SK-N-SH (cell line): Measurements from ENCODE around the gene ARHGDIG. TPM values are rescaled to one million over a fixed set of nuclear protein-coding genes. Genes with fewer than 3 reads are reported as not detected.
A peak's percentile ranks its signal among the peaks of the same experiment; 100 is the strongest.

Source experiments
- CTCF ChIA-PET: fragments of 300-600, 350-600 bp; formaldehyde crosslinking; extraction: SDS; loops from one replicate; lab custom pipeline; 2021; lab: Yijun Ruan, JAX
- POLR2A ChIA-PET: fragments of 350-600 bp; sonication (Branson Sonifier 250); formaldehyde crosslinking; extraction: SDS; loops from one replicate; lab custom pipeline; 2020; ENCODE audit warnings: antibody characterized with exemption, inconsistent platforms; lab: Yijun Ruan, JAX
- DNase-seq: peaks from one replicate; pipeline ENCODE4 v3.0.0; 2012
- H2AFZ ChIP-seq: fragments of 200-600 bp; sonication (generic); 2 replicates; pipeline ENCODE4 v1.8.1; 2016; ENCODE audit warnings: antibody characterized with exemption, mild to moderate bottlenecking, low read depth
- H3F3A ChIP-seq: fragments of 200-600 bp; sonication (generic); replicated peaks from 2 replicates; pipeline ENCODE3; 2016; ENCODE audit warnings: antibody characterized with exemption, mild to moderate bottlenecking; ENCODE audit not compliant: insufficient read depth
- H3K27ac ChIP-seq, 2 experiments: fragments of 200-500 bp in 1 of 2; fragments of 200-600 bp in 1 of 2; sonication (Bioruptor generic) in 1 of 2; sonication (generic), shearing (Covaris generic) in 1 of 2; 2 replicates each; pipeline versions ENCODE4 v1.5.1 to v1.6.1; 2014 to 2016; ENCODE audit warnings: low read depth in 2 of 2, inconsistent platforms in 1 of 2, low read length in 1 of 2, mild to moderate bottlenecking in 1 of 2, mixed read lengths in 1 of 2
- H3K27me3 ChIP-seq: fragments of 200-600 bp; sonication (generic), shearing (Covaris generic); 2 replicates; pipeline ENCODE4 v1.6.1; 2016; ENCODE audit warnings: mixed run types; ENCODE audit not compliant: insufficient read depth
- H3K36me3 ChIP-seq, 2 experiments: fragments of 200-500 bp in 1 of 2; fragments of 200-600 bp in 1 of 2; sonication (Bioruptor generic) in 1 of 2; sonication (generic) in 1 of 2; replicated peaks in 1 of 2; 2 replicates each; pipeline versions ENCODE3 to v1.5.1; 2014 to 2016; ENCODE audit warnings: low read length in 1 of 2, mild to moderate bottlenecking in 1 of 2; ENCODE audit not compliant: insufficient read depth in 2 of 2, control insufficient read depth in 1 of 2
- H3K4me1 ChIP-seq, 2 experiments: fragments of 200-500 bp in 1 of 2; fragments of 200-600 bp in 1 of 2; sonication (Bioruptor generic) in 1 of 2; sonication (generic), shearing (Covaris generic) in 1 of 2; 2 replicates each; pipeline versions ENCODE4 v1.5.1 to v1.6.1; 2014 to 2016; ENCODE audit warnings: low read depth in 1 of 2, low read length in 1 of 2, mixed run types in 1 of 2; ENCODE audit not compliant: insufficient read depth in 2 of 2, control insufficient read depth in 1 of 2
- H3K4me2 ChIP-seq: fragments of 200-600 bp; sonication (generic), shearing (Covaris generic); 2 replicates; pipeline ENCODE4 v1.6.1; 2017; ENCODE audit warnings: mixed run types
- H3K4me3 ChIP-seq, 2 experiments: fragments of 200-500 bp in 1 of 2; fragments of 200-600 bp in 1 of 2; sonication (Bioruptor generic) in 1 of 2; sonication (generic), shearing (Covaris generic) in 1 of 2; 2 replicates each; pipeline versions ENCODE4 v1.5.1 to v1.8.1; 2014 to 2016; ENCODE audit warnings: low read depth in 2 of 2, inconsistent platforms in 1 of 2, low read length in 1 of 2, mild to moderate bottlenecking in 1 of 2, mixed read lengths in 1 of 2, moderate library complexity in 1 of 2
- H3K79me2 ChIP-seq: fragments of 200-600 bp; sonication (generic); 2 replicates; pipeline ENCODE4 v1.8.1; 2017; ENCODE audit warnings: mild to moderate bottlenecking; ENCODE audit not compliant: insufficient read depth
- H3K9ac ChIP-seq: fragments of 200-600 bp; sonication (generic); 2 replicates; pipeline ENCODE4 v1.6.1; 2017; ENCODE audit warnings: mixed run types
- H3K9me2 ChIP-seq: fragments of 200-600 bp; sonication (generic); 2 replicates; pipeline ENCODE4 v1.6.1; 2017; ENCODE audit warnings: mixed run types
- H3K9me3 ChIP-seq: fragments of 200-600 bp; sonication (generic); 2 replicates; pipeline ENCODE4 v1.6.1; 2017; ENCODE audit warnings: mixed run types, mild to moderate bottlenecking, moderate library complexity
- H4K20me1 ChIP-seq: fragments of 200-600 bp; sonication (generic); 2 replicates; pipeline ENCODE4 v1.6.1; 2017; ENCODE audit warnings: mild to moderate bottlenecking, mixed run types; ENCODE audit not compliant: insufficient read depth
- CHD2 ChIP-seq: fragments of 150-350 bp; IDR thresholded peaks from 2 replicates; pipeline ENCODE4 v1.6.1; 2018; ENCODE audit warnings: low read length; ENCODE audit not compliant: partially characterized antibody
- FOSL2 ChIP-seq: IDR thresholded peaks from 2 replicates; pipeline ENCODE4 v1.4.0; 2012; ENCODE audit warnings: low read depth, mild to moderate bottlenecking, moderate library complexity, borderline replicate concordance
- MEF2A ChIP-seq: IDR thresholded peaks from 2 replicates; pipeline ENCODE4 v1.4.0; 2012; ENCODE audit warnings: low read depth, borderline replicate concordance
- NRF1 ChIP-seq: IDR thresholded peaks from 2 replicates; pipeline ENCODE4 v1.6.1; 2012; ENCODE audit warnings: low read depth, mild to moderate bottlenecking, low read length
- PBX3 ChIP-seq: IDR thresholded peaks from 2 replicates; pipeline ENCODE4; 2012
- TAF1 ChIP-seq: IDR thresholded peaks from 2 replicates; pipeline ENCODE4 v1.6.1; 2012; ENCODE audit warnings: low read depth, mild to moderate bottlenecking, low read length, moderate library complexity, borderline replicate concordance
- TEAD4 ChIP-seq: IDR thresholded peaks from 2 replicates; pipeline ENCODE4 v1.4.0; 2012; ENCODE audit warnings: mild to moderate bottlenecking, borderline replicate concordance; ENCODE audit not compliant: insufficient read depth
- USF2 ChIP-seq: fragments of 150-350 bp; IDR thresholded peaks from 2 replicates; pipeline ENCODE4 v1.6.1; 2017; ENCODE audit warnings: antibody characterized with exemption, low read length, low read depth, borderline replicate concordance
- WGBS: methylation state at CpG from one replicate; pipeline ENCODE4 v1.1.6; 2017; ENCODE audit warnings: low lambda C conversion rate; 5-methylcytosine and 5-hydroxymethylcytosine counted together
- polyA plus RNA-seq, 3 experiments: library from polyadenylated mRNA; depleted of rRNA; stranded (reverse); fragments of >200 nt; gene quantifications; 2 replicates each; pipeline ENCODE4 v1.2.3, GENCODE V29; 2012

ARHGDIG gene
- polyA plus RNA-seq, 1 of the 3 experiments (the other 2 are of a cell fraction) = 4.8 TPM

GRCh38 chr16:276426-277077 is 3.8 kb upstream of the ARHGDIG start:
- no peaks in the 10 kb centered on the region for H3K9me3 ChIP-seq
- peaks cover 0 to 13% of the 10 kb centered on the region in 2 experiments; a peak in 1 of 4 replicates for H3K4me1 ChIP-seq
- POLR2A ChIA-PET = interaction anchor here (0.6 to 1.4 kb wide), 2 partner anchors 41 to 378 kb away, joined by 3 to 6 read pairs; no protein-coding TSS in a partner anchor
- no peaks in the 10 kb centered on the region for H3K27me3 ChIP-seq
- CTCF ChIA-PET = interaction anchor here (1.1 to 1.9 kb wide), 2 partner anchors 85 to 96 kb away, joined by 5 to 6 read pairs; partner anchors contain the start of gene HBQ1
- H3K27ac ChIP-seq = no peak overlapping the region
- H2AFZ ChIP-seq = no peak overlapping the region
- H3K4me3 ChIP-seq = no peak overlapping the region
- no peaks in the 10 kb centered on the region for H3K36me3 ChIP-seq
- peaks cover 3% of the 10 kb centered on the region for H3F3A ChIP-seq
- DNase-seq = no peak
- TF ChIP-seq PBX3 (no peak), MEF2A (no peak), NRF1 (no peak)
- 95% methylated on average over 17 of the region's 20 CpGs for WGBS
- H3K4me2 ChIP-seq = 0 out of 2 replicates have a peak overlapping the region, but pooled peaks have one; percentile 44
- no peaks in the 10 kb centered on the region for H4K20me1 ChIP-seq
- no peaks in the 10 kb centered on the region for H3K79me2 ChIP-seq
- H3K9ac ChIP-seq = no peak overlapping the region
- H3K9me2 ChIP-seq = no peaks in the 10 kb centered on the region

- Histone ChIP-seq H3K27ac (no peak overlapping the region), H3K4me3 (no peak overlapping the region), H2AFZ (no peak overlapping the region), H3K9me3 (no peaks in the 10 kb centered on the region), H3K4me1 (peaks cover 0 to 13% of the 10 kb centered on the region in 2 experiments; a peak in 1 of 4 replicates), H3K4me2 (no peak overlapping the region), H3K79me2 (no peaks in the 10 kb centered on the region), H3K27me3 (no peaks in the 10 kb centered on the region), H3K36me3 (no peaks in the 10 kb centered on the region), H3K9me2 (no peaks in the 10 kb centered on the region), H4K20me1 (no peaks in the 10 kb centered on the region), H3K9ac (no peak overlapping the region), H3F3A (peaks cover 3% of the 10 kb centered on the region)
- CTCF ChIA-PET = interaction anchor here (0.8 to 1.5 kb wide), 5 partner anchors 8 to 83 kb away, joined by 3 to 5 read pairs (median 3); partner anchors contain the start of gene AXIN1
- TF ChIP-seq TEAD4 = no peak
- no peak for TF ChIP-seq CHD2
- TF ChIP-seq TAF1 = no peak
- peak; percentile 81 for TF ChIP-seq PBX3
- no peak for TF ChIP-seq USF2
- no peak for TF ChIP-seq FOSL2
- POLR2A ChIA-PET = no interaction called here
- no peak for DNase-seq
- 79% methylated on average over 5 of the region's 6 CpGs for WGBS
Measured at GRCh38 chr16:278863-279366, 1.5 kb upstream of the ARHGDIG start.
